HepG2 (cell line): Measurements from ENCODE around the gene IFIT1. TPM values are rescaled to one million over a fixed set of nuclear protein-coding genes. Genes with fewer than 3 reads are reported as not detected.
A peak's percentile ranks its signal among the peaks of the same experiment; 100 is the strongest.
"Not testable (repeated sequence)": the region's sequence is repeated elsewhere in the genome, so short reads cannot be mapped to it uniquely, and the experiment has no call there.

Source experiments
- ATAC-seq: fragments of 200-7000 bp; cut with Tn5 transposase; 3 replicates; pipeline ENCODE4 v1.9.1; 2020; ENCODE audit warnings: mild to moderate bottlenecking, moderate library complexity
- BruUV-seq: library from RNA; stranded (reverse); fragments of 400-500 nt; replicated peaks from 2 replicates; lab custom pipeline; 2021; lab: Mats Ljungman, UMichigan
- CTCF ChIA-PET: fragments of 300-600 bp; formaldehyde crosslinking; extraction: SDS; loops from one replicate; lab custom pipeline; 2021; ENCODE audit warnings: low total read pairs, inconsistent platforms, low intra/inter-chr PET ratio; lab: Yijun Ruan, JAX
- POLR2A ChIA-PET: fragments of 350-600 bp; sonication (Branson Sonifier 250); formaldehyde crosslinking; loops from one replicate; lab custom pipeline; 2020; ENCODE audit warnings: antibody characterized with exemption, inconsistent platforms; lab: Yijun Ruan, JAX
- DNase-seq: peaks from one replicate; pipeline ENCODE4 v3.0.0-alpha.2; 2015; ENCODE audit warnings: low spot score
- FAIRE-seq: peaks from 3 replicates; lab custom pipeline; 2011; peaks lifted over from hg19 to GRCh38; lab: Jason Lieb, UNC
- H2AFZ ChIP-seq: one replicate; pipeline ENCODE4 v1.6.1; 2011; ENCODE audit warnings: low read length, inconsistent platforms
- H3K27ac ChIP-seq: fragments of 300-600 bp; 3 replicates; pipeline ENCODE4 v1.8.0; 2011; ENCODE audit warnings: mixed run types, mild to moderate bottlenecking, mixed read lengths, low read length, inconsistent platforms; ENCODE audit not compliant: insufficient read depth; ENCODE audit errors: extremely low read length
- H3K27me3 ChIP-seq, 2 experiments: fragments of 200-600 bp in 1 of 2; 2 replicates in 1 of 2; 3 replicates in 1 of 2; pipeline versions ENCODE4 v1.6.0 to v1.8.0; 2011; ENCODE audit warnings: low read length in 2 of 2, mild to moderate bottlenecking in 2 of 2, moderate library complexity in 2 of 2, inconsistent platforms in 1 of 2; ENCODE audit not compliant: insufficient read depth in 2 of 2, control insufficient read depth in 1 of 2
- H3K36me3 ChIP-seq, 2 experiments: fragments of 200-600 bp in 1 of 2; replicated peaks in 1 of 2; 2 replicates in 1 of 2; 3 replicates in 1 of 2; pipeline versions ENCODE4 v1.5.1 to v1.8.0; 2011; ENCODE audit warnings: low read length in 2 of 2, inconsistent platforms in 1 of 2; ENCODE audit not compliant: insufficient read depth in 2 of 2, control insufficient read depth in 1 of 2
- H3K4me1 ChIP-seq: 2 replicates; pipeline ENCODE4 v1.5.1; 2012; ENCODE audit warnings: low read length, inconsistent platforms; ENCODE audit not compliant: insufficient read depth
- H3K4me2 ChIP-seq: 2 replicates; pipeline ENCODE4 v1.6.0; 2011; ENCODE audit warnings: low read depth, low read length, inconsistent platforms
- H3K4me3 ChIP-seq, 3 experiments: fragments of 200-600 bp in 1 of 3; sonication (generic), shearing (Covaris generic) in 1 of 3; replicated peaks in 1 of 3; 2 replicates each; pipeline ENCODE4 v1.5.1; 2011 to 2016; ENCODE audit warnings: low read length in 3 of 3, inconsistent platforms in 2 of 3, low read depth in 2 of 3, mild to moderate bottlenecking in 2 of 3, control low read depth in 1 of 3, mixed read lengths in 1 of 3; ENCODE audit not compliant: insufficient read depth in 1 of 3
- H3K79me2 ChIP-seq: one replicate; pipeline ENCODE4 v1.6.1; 2011; ENCODE audit warnings: low read length, inconsistent platforms; ENCODE audit not compliant: insufficient read depth
- H3K9ac ChIP-seq: 2 replicates; pipeline ENCODE4 v1.6.0; 2011; ENCODE audit warnings: mild to moderate bottlenecking, low read depth, low read length, inconsistent platforms; ENCODE audit not compliant: insufficient read depth
- H3K9me3 ChIP-seq: 2 replicates; pipeline ENCODE4 v1.5.1; 2012; ENCODE audit warnings: mild to moderate bottlenecking, low read length
- H4K20me1 ChIP-seq: 2 replicates; pipeline ENCODE4 v1.6.0; 2011; ENCODE audit warnings: inconsistent platforms, mild to moderate bottlenecking, low read length, moderate library complexity; ENCODE audit not compliant: insufficient read depth
- CEBPG ChIP-seq: IDR thresholded peaks from 2 replicates; pipeline ENCODE4 v1.6.1; 2016
- GATAD2A ChIP-seq: IDR thresholded peaks from 2 replicates; pipeline ENCODE4 v1.6.1; 2016
- HNF4A ChIP-seq: sonication (generic); formaldehyde crosslinking; IDR thresholded peaks from 2 replicates; pipeline ENCODE4 v1.4.0; 2020; ENCODE audit warnings: missing genetic modification reagents
- POGZ ChIP-seq: sonication (generic); formaldehyde crosslinking; IDR thresholded peaks from 2 replicates; pipeline ENCODE4 v1.4.0; 2020; ENCODE audit warnings: mild to moderate bottlenecking, missing genetic modification reagents
- SALL1 ChIP-seq: sonication (generic); formaldehyde crosslinking; IDR thresholded peaks from 2 replicates; pipeline ENCODE4 v1.8.0; 2022; ENCODE audit warnings: mild to moderate bottlenecking, missing genetic modification reagents
- ZBTB38 ChIP-seq: sonication (generic); formaldehyde crosslinking; IDR thresholded peaks from 2 replicates; pipeline ENCODE4 v1.5.1; 2020; ENCODE audit warnings: mild to moderate bottlenecking, missing genetic modification reagents
- WGBS: methylation state at CpG from one replicate; pipeline ENCODE4 v1.1.6; 2017; ENCODE audit warnings: low lambda C conversion rate; 5-methylcytosine and 5-hydroxymethylcytosine counted together
- in situ Hi-C: cut with HindIII; loops from 2 replicates; pipeline ENCODE4 v1.10.0; 2017; ENCODE audit warnings: low pct_unique_long_range_greater_than_20kb; ENCODE audit not compliant: extremely low pct_ligation_motif_present
- intact Hi-C: fragments of 100-400 bp; cut with micrococcal nuclease; formaldehyde crosslinking; loops from one replicate; pipeline ENCODE4 v1.10.0; 2022; ENCODE audit not compliant: unreplicated experiment
- polyA plus RNA-seq, 8 experiments: library from polyadenylated mRNA; depleted of rRNA in 3 of 8; stranded (reverse) in 7 of 8; unstranded in 1 of 8; fragments of >200 nt; fragmentation: Illumina TruSeq in 4 of 8; extraction: Trizol in 4 of 8; gene quantifications; 2 replicates each; pipeline versions ENCODE4 v1.2.1 to v1.2.3, GENCODE V29; 2011 to 2016; ENCODE audit warnings: low read depth in 4 of 8, missing spikeins in 1 of 8, mixed read lengths in 1 of 8; ENCODE audit not compliant: insufficient read depth in 1 of 8
- total RNA-seq, 5 experiments: library from RNA; depleted of rRNA; stranded (reverse); fragments of >200 nt; fragmentation: Illumina TruSeq; extraction: Trizol; gene quantifications; 2 replicates each; pipeline ENCODE4 v1.2.3, GENCODE V29; 2016; ENCODE audit warnings: low read depth in 1 of 5
- TF ChIP-seq, protein P1 (sequence below): IDR thresholded peaks from 2 replicates; pipeline ENCODE4 v1.4.0; 2020; ENCODE audit warnings: mild to moderate bottlenecking, missing genetic modification reagents
- TF ChIP-seq, protein P2 (sequence below): sonication (generic); formaldehyde crosslinking; conservative IDR thresholded peaks from 2 replicates; pipeline ENCODE4 v1.4.0; 2020; ENCODE audit warnings: mild to moderate bottlenecking, missing genetic modification reagents, moderate library complexity

IFIT1 gene
- total and polyA plus RNA-seq, 2 of the 13 experiments (the other 11 are each of a cell fraction or from before 2014, with no cell fraction given): 1.5 to 5.5 TPM

DNA sequence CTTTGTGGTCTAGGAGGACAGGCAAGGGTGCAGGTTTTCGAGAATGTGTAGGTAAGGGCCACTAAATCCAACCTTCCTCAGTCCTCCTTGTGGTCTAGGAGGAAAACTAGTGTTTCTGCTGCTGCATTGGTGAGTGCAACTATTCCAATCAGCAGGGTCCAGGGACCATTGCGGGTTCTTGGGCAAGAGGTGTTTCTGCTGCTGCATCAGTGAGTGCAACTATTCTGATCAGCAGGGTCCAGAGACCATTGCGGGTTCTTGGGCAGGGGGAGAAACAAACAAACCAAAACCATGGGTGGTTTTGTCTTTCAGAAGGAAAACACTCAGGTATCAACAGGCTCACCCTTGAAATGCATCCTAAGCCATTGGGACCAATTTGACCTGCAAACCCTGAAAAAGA is 15.4 kb downstream of the IFIT1 start:
- WGBS: 49% methylated on average over 3 of the region's 3 CpGs
- FAIRE-seq, H4K20me1 ChIP-seq, ATAC-seq, H2AFZ ChIP-seq, H3K36me3 ChIP-seq, H3K27ac ChIP-seq, DNase-seq, intact Hi-C loops, H3K79me2 ChIP-seq, H3K4me3 ChIP-seq, H3K9me3 ChIP-seq, H3K27me3 ChIP-seq, in situ Hi-C loops, BruUV-seq, POLR2A ChIA-PET, CTCF ChIA-PET, H3K9ac ChIP-seq: not testable (repeated sequence)
- TF ChIP-seq, protein P1, sequence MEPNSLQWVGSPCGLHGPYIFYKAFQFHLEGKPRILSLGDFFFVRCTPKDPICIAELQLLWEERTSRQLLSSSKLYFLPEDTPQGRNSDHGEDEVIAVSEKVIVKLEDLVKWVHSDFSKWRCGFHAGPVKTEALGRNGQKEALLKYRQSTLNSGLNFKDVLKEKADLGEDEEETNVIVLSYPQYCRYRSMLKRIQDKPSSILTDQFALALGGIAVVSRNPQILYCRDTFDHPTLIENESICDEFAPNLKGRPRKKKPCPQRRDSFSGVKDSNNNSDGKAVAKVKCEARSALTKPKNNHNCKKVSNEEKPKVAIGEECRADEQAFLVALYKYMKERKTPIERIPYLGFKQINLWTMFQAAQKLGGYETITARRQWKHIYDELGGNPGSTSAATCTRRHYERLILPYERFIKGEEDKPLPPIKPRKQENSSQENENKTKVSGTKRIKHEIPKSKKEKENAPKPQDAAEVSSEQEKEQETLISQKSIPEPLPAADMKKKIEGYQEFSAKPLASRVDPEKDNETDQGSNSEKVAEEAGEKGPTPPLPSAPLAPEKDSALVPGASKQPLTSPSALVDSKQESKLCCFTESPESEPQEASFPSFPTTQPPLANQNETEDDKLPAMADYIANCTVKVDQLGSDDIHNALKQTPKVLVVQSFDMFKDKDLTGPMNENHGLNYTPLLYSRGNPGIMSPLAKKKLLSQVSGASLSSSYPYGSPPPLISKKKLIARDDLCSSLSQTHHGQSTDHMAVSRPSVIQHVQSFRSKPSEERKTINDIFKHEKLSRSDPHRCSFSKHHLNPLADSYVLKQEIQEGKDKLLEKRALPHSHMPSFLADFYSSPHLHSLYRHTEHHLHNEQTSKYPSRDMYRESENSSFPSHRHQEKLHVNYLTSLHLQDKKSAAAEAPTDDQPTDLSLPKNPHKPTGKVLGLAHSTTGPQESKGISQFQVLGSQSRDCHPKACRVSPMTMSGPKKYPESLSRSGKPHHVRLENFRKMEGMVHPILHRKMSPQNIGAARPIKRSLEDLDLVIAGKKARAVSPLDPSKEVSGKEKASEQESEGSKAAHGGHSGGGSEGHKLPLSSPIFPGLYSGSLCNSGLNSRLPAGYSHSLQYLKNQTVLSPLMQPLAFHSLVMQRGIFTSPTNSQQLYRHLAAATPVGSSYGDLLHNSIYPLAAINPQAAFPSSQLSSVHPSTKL: peak; percentile 22; the same call in 1 of the 2 replicates
- TF ChIP-seq ZBTB38 (CRISPR knock-in tag) (peak; percentile 77), POGZ (0 out of 2 replicates have a peak, but pooled peaks have one; percentile 24), SALL1 (CRISPR knock-in tag) (peak; percentile 42; the same call in 1 of the 2 replicates), CEBPG (0 out of 2 replicates have a peak, but pooled peaks have one; percentile 7), HNF4A (CRISPR knock-in tag) (peak; percentile 63), GATAD2A (0 out of 2 replicates have a peak, but pooled peaks have one; percentile 21)
- TF ChIP-seq, protein P2, sequence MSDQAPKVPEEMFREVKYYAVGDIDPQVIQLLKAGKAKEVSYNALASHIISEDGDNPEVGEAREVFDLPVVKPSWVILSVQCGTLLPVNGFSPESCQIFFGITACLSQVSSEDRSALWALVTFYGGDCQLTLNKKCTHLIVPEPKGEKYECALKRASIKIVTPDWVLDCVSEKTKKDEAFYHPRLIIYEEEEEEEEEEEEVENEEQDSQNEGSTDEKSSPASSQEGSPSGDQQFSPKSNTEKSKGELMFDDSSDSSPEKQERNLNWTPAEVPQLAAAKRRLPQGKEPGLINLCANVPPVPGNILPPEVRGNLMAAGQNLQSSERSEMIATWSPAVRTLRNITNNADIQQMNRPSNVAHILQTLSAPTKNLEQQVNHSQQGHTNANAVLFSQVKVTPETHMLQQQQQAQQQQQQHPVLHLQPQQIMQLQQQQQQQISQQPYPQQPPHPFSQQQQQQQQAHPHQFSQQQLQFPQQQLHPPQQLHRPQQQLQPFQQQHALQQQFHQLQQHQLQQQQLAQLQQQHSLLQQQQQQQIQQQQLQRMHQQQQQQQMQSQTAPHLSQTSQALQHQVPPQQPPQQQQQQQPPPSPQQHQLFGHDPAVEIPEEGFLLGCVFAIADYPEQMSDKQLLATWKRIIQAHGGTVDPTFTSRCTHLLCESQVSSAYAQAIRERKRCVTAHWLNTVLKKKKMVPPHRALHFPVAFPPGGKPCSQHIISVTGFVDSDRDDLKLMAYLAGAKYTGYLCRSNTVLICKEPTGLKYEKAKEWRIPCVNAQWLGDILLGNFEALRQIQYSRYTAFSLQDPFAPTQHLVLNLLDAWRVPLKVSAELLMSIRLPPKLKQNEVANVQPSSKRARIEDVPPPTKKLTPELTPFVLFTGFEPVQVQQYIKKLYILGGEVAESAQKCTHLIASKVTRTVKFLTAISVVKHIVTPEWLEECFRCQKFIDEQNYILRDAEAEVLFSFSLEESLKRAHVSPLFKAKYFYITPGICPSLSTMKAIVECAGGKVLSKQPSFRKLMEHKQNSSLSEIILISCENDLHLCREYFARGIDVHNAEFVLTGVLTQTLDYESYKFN (CRISPR knock-in tag): peak; percentile 45; the same call in 1 of the 2 replicates
- Histone ChIP-seq H3K4me2 (0 out of 2 replicates have a peak overlapping the region, but pooled peaks have one; percentile 3), H3K4me1 (peaks cover 23% of the 10 kb centered on the region)

DNA sequence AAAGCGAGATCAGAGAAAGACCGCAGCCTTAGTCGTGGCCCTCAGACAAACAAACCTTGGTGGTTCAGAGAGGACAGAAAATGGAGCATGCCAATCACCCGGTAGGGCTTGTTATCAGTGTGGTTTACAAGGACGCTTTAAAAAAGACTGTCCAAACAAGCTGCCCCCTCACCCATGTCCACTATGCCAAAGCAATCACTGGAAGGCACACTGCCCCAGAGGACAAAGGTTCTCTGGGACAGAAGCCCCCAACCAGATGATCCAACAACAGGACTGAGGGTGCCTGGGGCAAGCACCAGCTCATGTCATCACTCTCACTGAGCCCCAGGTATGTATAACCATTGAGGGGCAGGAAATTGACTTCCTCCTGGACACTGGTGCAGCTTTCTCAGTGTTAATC is 16.9 kb downstream of the IFIT1 start:
- H3K4me2 ChIP-seq, H3K27me3 ChIP-seq, POLR2A ChIA-PET, in situ Hi-C loops, intact Hi-C loops, ATAC-seq, BruUV-seq, H3K9me3 ChIP-seq, H3K4me3 ChIP-seq, H4K20me1 ChIP-seq, H3K27ac ChIP-seq, FAIRE-seq, H2AFZ ChIP-seq, H3K79me2 ChIP-seq, H3K9ac ChIP-seq, CTCF ChIA-PET, DNase-seq, H3K36me3 ChIP-seq: not testable (repeated sequence)
- H3K4me1 ChIP-seq: peaks cover 27% of the 10 kb centered on the region
- 87% methylated on average over 5 of the region's 5 CpGs for WGBS
